HG03097 (cell line): ENCODE data around the gene ATP2A2.

Experiments used
- ATAC-seq: cut with Tn5 transposase; IDR thresholded peaks from one replicate; pipeline ENCODE4 v1.9.1; 2021; ENCODE audit not compliant: unreplicated experiment, low FRiP score

Gene ATP2A2

DNA sequence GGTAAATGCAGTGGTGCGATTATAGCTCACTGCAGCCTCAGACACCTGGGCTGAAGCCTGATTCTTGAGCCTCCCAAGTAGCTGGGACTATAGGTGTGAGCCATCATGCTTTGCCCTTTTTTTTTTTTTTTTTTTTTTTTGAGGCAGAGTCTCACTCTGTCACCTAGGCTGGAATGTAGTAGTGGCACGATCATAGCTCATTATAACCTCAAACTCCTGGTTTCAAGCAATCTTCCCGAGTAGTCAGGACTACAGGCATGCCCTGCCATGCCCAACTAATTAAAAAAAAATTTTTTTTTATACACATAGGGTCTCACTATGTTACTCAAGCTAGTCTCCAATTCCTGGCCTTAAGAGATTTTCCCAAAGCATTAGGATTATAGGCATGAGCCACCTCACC lies 6.9 kb downstream of the ATP2A2 start:
- no peak for ATAC-seq

DNA sequence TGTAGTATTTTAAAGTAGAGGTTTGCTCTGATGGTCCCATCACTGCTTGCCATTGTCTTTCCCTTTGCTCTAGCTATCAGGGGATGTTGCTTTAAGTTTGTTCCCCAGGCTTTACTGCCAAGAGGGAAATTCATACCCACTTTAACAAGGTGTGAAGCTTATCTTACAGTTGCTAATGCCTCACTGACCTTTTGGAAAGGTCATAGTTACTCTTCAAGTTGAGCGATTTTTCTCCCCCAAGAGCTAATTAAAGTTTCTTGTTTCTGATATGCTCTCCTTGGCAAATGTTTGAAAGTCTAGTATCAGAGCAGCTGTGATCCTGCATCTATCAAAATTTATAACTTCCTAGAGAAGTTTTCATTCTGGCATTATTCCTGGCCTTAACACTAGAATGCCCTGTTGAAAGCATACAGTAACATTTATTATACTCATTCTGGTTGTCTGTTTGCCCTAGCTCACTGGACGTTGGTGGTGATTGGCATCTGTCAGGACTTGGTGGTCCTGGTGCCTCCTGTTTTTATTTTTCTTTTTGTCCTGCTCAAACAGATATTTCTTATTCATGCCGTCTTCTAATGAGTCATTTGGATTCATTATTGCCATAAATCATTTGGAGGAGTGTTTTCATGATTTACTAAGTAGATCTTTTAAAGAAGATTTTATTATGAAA lies 8.1 kb downstream of the ATP2A2 start:
- ATAC-seq, result no peak

DNA sequence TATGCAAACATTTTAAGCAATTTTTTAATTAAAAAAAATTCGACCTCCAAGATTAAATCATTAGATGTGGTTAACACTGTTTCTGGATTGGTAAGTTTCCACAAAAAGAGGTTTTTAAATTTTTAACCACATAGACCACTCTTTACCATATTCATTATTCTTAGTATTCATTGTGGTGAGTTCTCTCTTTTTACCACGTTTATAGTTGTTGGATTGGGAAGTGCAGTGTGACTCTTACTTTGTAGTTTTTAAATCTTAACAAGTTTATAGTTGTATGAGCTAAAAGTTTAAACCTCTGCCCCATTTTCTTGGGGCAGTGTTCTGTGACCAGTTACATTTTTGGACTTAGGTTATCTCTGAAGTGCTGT lies 8.6 kb downstream of the ATP2A2 start:
- no peak for ATAC-seq

DNA sequence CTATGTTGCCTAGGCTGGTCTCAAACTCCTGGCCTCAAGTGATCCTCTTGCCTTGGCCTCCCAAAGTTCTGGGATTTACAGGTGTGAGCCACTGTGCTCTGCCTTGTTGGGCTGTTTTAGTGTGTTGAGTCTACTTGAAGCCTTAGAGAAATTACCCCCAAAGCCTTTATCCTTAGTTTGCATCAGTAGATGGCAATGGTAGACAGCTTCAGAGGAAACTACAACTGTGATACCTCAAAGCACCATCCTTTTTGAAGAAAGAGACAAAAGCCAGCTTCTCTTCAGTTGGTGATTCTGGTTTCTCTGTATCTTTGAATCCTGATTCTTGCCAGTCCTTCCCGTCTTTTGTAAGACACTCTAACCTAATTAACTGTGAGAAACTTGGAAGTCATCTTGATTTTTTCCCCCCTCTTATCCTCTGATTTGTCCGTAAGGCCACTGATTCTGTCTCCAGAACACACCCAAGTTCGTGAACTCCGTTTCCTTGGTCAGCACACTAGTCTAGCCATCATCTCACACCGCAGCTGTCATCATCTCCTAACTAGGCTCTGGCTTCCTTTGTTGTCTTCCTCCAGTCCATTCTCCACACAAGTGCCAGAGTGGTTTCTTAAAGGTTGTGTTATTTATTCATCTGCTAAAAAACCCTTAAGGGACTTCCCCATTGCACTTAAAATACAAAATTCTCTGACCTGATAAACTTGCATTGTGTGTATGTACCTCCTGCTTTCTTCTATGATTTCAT lies 20.2 kb downstream of the ATP2A2 start:
- ATAC-seq, result no peak

DNA sequence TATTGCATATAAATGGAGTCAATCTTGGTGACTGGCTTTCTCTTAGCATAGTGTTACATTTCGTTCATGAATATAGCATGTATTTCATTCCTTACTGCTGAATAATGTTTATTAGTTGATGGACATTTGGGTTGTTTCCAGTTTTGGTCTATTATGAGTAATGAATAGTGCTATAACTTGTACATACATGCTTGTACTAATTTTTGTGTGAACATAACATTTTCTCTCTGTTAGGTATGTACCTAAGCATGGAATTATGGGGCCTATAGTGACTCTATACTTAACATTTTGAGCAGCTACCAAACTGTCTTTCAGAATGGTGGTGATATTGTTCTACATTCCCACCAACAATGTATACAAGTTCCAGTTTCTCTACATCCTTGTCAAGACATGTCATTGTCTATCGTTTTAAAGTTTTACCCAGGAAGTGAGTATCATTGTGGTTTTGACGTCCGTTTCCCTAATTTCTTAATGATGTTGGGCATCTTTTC lies 23.1 kb downstream of the ATP2A2 start:
- no peak for ATAC-seq

DNA sequence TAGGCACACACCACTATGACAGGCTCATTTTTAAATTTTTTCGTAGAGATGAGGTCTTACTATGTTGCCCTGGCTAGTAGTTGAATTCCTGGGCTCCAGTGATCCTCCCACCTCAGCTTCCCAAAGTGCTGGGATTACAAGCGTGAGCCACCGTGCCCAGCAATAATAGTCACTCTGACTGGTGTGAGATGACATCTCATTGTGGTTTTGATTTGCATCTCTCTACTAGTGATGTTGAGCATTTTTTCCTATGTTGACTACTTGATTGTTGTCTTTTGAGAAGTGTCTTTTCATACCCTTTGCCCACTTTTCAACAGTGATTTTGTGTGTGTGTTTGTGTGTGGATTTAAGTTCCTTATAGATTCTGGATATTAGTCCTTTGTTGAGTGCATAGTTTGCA lies 26.3 kb downstream of the ATP2A2 start:
- no peak for ATAC-seq

DNA sequence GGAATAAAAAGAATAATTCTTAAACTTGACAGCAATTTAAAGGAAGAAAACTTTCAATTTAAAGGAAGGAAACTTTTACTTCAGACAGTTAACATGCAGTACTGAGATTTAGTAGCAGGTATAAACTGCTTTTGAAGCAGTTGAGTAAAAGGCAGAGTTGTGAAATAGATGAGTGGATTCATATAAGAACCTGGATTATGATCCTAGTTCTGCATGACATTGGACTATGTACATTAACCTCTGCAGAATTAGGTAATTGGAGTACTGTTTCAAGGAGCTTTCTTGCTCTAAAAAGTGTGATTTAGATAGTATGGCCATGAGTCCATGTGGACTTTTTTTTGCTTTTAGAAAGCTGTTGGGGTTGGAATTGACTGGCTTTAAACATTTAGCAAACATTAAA lies 29.7 kb downstream of the ATP2A2 start:
- ATAC-seq, result no peak

DNA sequence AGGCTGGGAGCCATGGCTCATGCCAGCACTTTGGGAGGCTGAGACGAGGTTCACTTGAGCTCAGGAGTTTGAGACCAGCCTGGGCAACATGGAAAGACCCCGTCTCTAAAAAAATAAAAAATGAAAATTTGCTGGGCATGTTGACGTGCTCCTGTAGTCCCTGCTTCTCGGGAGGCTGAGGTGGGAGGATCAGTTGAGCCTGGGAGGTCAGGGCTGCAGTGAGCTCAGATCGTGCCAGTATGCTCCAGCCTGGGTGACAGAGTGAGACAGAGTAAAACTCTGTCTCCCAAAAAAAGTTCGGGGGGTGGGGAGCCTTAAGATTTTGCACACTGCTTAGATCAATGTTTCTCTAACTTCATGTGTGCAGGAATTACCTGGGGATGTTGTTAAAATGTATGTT lies 30.9 kb downstream of the ATP2A2 start:
- no peak for ATAC-seq

DNA sequence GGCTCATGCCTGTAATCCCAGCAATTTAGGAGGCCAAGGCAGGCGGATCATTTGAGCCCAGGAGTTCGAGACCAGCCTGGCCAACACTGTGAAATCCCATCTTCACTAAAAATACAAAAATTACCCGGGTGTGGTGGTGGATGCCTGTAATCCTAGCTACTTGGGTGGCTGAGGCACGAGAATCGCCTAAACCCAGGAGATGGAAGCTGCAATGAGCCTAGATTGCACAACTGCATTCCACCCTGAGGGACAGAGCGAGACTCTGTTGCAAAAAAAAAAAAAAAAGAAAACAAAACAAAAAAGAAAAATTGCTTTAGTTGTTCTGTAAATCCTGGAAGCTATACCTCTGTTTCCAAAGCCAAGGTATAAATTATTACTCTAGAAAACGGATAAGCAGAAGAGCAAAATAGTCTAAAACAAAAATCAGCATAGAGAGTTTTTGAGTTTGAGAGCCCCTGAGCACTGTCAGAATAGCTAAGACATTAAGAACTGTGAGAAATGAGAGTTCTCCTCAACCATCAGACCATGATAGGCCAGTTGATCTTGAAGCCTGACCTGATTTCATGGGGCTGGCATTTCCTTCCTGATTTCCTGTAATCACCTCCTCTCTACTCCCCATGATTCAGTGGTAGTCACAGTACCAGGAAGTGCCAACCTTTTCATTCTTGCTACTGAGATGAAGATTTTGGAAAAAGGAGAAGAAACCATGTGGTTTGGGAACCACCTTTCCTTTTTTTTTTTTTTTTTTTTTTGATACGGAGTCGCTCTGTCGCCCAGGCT lies 31.7 kb downstream of the ATP2A2 start:
- ATAC-seq, result no peak

DNA sequence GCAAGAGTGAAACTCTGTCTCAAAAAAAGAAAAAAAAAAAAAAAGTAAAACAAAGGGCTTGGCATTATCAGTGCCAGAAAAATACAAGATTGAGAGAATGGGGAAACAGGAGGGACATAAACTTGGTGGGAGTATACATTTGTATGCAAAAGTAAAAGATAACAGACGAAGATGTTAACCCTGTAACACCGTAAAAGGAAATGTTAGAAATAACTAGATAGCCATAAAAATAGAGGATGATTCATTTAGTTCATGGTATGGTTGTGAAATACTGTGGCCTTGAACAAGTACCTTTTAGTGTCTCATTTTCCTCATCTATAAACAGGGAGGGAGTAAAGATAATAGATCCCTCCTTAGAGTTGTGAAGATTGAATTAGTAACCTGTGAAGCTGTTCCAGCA lies 33.3 kb downstream of the ATP2A2 start:
- no peak for ATAC-seq

DNA sequence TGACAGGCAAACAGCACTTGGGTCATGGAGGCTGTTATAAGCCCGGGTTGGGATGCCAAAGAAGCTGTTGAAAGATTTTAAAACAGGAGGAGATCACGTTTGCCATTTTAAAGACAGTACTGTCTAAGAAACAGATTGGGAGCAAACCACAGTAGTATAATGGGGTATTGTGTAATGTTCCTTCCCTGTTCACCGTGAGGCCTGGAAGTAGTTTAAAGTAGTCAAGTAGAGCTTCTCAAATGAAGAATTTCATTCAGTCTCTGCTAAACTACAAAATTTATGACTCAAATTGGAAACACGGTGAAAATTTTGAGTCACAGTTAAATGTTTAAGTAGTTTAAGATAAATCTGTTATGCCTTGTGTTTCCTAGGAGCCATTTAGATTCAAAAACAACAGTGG lies 35.8 kb downstream of the ATP2A2 start:
- ATAC-seq, result no peak

DNA sequence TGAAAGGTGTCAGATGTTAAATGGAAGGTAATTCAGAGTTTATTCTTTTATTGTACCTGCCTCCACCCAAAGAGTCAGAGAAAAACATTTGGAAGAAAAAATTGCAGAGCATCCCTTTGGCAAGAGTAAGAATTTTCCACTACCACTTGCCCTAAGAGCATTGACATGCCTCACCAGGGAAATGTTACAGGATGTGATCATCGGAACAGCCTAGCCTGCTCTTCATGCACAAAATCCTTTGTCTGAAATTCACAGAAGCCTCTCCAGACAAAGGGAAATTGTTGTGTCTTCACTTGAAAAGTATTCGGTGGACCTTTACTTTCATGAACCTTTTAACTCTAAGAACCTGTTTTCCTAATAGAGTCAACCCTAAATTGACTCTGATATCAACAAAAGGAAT lies 36.9 kb downstream of the ATP2A2 start:
- no peak for ATAC-seq

DNA sequence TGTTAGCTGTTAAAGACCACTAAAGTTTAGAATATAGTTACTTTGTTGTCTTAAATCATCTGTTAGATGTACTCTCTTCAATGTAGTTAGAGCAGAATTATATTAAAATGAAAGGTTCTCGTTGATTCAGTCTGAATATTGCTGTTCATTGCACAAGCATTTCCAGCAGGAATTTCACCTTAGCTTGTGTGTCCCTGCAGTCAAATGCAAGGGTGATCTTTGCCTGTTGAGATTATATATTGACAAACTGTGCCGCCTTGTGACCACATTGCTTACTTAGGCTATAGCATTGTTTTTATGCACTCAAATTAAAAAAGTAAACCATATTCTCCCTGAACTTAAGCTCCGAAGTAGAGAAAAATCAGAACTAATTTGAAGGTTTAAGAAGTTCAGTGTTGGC lies 39.5 kb downstream of the ATP2A2 start:
- ATAC-seq, result no peak

DNA sequence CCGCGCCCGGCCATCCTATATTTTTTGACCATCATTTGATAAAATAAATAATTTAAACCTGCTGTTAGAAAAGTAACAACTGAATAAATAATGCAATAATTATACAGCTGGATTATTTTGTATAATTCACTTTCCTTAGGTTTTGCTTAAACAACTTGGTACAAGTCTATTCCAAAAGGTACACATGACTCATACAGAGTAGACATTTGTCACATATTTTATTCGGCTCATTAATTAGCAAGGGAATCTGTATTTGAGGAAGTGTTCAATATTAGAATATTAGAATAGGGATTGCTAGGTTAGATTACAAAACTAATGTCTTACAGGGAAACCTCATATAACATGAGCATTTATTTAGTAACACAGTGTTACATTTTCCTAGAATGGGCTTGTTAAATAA lies 48.7 kb downstream of the ATP2A2 start:
- no peak for ATAC-seq

DNA sequence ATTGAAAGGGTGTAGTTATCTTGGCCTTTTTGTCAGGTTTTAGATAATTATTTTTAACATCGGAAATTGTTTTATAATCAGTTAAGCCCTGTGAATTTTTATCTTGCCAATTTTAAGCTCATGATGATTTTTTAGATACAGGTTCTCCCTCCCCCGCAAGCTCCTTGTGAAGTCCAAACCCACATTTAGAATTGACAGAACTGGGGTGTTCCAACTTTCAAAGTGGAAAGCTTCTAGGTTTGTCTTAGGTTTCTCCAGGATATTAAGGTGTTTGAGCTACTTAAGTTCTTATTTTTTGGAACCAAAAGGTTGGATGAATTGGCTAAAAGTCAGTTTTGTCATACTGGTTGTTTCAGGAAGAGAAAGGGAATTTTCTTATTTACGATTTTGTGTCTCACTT lies 49.1 kb downstream of the ATP2A2 start:
- no peak for ATAC-seq

DNA sequence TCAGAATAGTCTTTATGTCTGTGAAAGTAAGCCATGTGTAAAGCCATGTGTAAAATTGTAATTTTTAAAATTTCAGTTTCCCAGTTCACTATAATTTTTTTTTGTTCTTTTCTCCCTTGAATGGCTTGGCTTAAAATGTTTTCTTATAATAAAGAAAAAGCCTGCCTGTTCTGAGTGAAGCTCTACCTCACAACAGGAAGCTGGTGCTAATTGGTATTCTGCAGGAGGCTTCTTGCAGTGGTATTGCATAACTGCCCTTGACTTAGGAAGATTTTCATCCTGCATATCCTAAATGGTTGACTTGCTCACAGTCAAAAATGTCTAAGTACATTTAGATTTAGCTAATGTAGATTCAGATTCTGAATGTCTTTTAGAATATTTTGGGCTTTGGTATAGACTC lies 49.5 kb downstream of the ATP2A2 start:
- ATAC-seq, result no peak

DNA sequence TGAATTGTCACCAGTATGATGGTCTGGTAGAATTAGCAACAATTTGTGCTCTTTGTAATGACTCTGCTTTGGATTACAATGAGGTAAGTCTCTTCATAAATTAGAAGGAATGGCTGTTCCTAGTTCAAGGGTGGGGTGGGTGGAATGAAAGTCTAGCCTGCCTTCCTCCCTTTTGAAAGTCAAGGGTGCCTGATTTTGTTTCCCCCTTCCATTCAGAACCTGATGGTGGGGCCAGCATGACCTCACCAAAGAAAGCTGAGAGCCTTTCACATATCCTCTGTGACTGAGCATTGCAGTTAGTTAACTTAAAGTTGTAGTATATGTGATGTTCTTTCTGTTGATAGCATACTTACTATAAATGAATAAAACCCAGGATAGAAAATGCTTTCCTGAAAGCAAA lies 52.2 kb downstream of the ATP2A2 start:
- no peak for ATAC-seq

DNA sequence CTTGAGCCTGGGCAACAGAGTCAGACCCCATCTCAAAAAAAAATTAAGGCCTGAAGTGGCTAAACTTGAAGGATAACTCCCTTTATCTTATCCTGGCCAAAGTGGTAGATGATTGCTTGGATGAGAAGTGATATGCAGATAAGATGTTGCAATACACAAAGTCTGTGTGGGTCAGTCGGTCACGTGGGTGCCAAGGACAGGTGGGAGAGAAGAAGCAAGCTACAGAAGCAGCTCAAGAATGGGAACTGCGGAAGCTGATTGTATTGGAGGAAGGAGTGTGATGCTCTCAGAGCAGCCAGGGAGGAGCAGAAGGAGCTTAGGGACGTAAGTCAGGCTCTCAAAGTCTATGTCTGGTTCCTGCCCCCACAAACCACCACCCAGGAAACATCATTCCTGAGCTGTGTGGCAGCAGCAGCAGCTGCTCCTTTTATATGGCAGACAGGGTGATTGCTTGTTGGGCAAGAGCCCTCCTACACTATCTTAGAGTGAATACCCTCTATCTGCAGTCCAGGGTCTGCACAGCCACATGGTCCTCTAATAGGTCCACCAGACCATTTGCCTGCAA lies 54.5 kb downstream of the ATP2A2 start:
- no peak for ATAC-seq

DNA sequence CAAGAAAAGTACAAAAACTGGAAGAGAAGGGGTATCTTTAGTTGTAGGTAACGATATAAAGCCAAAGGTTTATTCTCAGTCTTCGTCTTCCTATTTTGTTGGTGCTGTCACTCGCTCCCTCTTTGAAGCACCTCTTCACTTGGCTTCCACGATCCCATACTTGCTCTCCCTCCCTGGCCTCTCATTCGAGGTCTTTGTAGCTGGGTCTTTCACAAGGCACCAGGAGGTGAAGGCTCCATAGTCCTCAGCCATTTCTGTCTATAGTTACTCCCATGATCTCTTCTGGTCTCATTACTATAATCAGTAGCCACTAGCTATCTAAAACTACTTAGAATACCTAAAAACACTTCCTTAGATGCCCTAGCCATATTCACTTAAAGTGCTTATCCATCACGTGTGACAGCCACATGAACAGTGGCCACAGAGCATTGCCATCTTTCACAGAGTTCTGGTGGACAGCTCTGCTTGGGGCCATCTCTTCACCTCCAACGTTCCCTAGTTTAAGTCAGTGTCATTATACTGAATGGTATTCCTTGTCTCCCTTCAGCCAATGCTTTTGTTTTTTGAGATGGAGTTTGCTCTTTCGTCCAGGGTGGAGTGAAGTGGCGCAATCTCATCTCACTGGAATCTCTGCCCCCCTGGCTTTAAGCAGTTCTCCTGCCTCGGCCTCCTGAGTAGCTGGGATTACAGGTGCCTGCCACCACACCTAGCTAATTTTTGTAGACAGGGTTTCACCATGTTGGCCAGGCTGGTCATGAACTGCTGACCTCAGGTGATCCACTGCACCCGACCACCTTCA lies 57.1 kb downstream of the ATP2A2 start:
- ATAC-seq, result no peak

DNA sequence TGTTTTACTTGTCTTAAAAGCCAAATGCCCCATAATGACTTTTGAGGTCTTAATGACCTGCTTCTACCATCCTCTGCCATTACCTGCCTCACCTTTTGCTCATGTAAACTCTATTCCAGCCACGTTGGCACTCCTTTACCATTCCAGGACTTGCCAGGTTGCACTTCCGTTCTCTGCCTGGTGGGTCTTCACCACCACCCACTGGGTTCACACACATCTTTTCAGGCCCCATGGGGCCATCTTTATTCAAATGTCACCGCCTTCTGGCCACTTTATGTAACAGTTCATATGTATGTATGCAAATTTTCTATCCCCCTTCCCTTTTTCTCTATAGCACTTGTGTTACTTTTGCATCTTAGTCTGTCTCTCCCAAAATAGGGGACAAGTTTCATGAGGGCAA lies 57.7 kb downstream of the ATP2A2 start:
- no peak for ATAC-seq
